SK-N-MC (cell line): ENCODE results near the gene DRAM1.

Source experiments
- DNase-seq: peaks from one replicate; pipeline ENCODE4 v3.0.0-alpha.2; 2011; ENCODE audit warnings: low read depth, low spot score
- H3K27ac ChIP-seq: fragments of 200-600 bp; sonication (generic); 2 replicates; pipeline ENCODE4 v1.5.1; 2016; ENCODE audit warnings: mixed run types
- H3K36me3 ChIP-seq: fragments of 200-600 bp; sonication (generic); 2 replicates; pipeline ENCODE4 v1.6.1; 2017; ENCODE audit warnings: antibody characterized with exemption, low read length, mixed read lengths; ENCODE audit not compliant: insufficient read depth
- H3K4me3 ChIP-seq: fragments of 200-600 bp; sonication (generic); 2 replicates; pipeline ENCODE4 v1.5.1; 2016
- H3K9ac ChIP-seq: fragments of 200-600 bp; sonication (generic); 2 replicates; pipeline ENCODE4 v1.8.0; 2017; ENCODE audit warnings: mixed run types, mixed read lengths; ENCODE audit not compliant: insufficient read length
- H3K9me3 ChIP-seq: fragments of 200-600 bp; sonication (generic); 2 replicates; pipeline ENCODE4 v1.6.1; 2017; ENCODE audit warnings: low read depth, mild to moderate bottlenecking, antibody characterized with exemption, low read length, moderate library complexity, mixed read lengths
- EZH2 ChIP-seq: fragments of 200-600 bp; sonication (generic); IDR thresholded peaks from one replicate; pipeline ENCODE4 v1.6.1; 2017; ENCODE audit warnings: antibody characterized with exemption
- FOXP2 ChIP-seq: optimal IDR thresholded peaks from 2 replicates; pipeline ENCODE3; 2011; ENCODE audit warnings: mild to moderate bottlenecking, moderate library complexity; ENCODE audit not compliant: insufficient read depth; ENCODE audit errors: extremely low read length, control extremely low read depth
- POLR2AphosphoS5 ChIP-seq: IDR thresholded peaks from 2 replicates; pipeline ENCODE4 v1.6.1; 2012; ENCODE audit warnings: mild to moderate bottlenecking, low read depth, low read length, borderline replicate concordance

Gene DRAM1

DNA sequence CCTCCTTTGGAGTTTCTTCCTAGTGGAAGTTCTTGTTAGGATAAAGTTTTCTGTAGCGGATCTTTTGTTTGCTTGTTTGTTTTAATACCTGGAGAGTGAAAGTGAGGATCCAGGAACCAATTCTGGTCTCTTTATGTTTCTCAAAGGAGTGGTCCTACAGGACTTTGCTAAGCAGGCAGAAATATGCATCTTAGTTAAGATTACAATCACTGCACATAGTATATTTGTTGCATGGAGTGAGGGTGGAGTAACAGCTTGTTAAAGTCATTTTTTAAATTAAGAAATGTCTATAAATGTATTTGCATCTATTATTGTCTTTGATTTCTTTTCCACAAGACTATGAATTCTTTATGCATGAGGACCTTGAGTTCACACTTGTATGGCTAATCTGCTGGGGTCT lies 76.7 kb downstream of the DRAM1 start:
- TF ChIP-seq POLR2AphosphoS5 = no peak
- Histone ChIP-seq H3K4me3 (no peak overlapping the region), H3K27ac (no peak overlapping the region), H3K9ac (no peak overlapping the region), H3K36me3 (no peaks in the 10 kb centered on the region), H3K9me3 (no peaks in the 10 kb centered on the region)
- no peak for DNase-seq

DNA sequence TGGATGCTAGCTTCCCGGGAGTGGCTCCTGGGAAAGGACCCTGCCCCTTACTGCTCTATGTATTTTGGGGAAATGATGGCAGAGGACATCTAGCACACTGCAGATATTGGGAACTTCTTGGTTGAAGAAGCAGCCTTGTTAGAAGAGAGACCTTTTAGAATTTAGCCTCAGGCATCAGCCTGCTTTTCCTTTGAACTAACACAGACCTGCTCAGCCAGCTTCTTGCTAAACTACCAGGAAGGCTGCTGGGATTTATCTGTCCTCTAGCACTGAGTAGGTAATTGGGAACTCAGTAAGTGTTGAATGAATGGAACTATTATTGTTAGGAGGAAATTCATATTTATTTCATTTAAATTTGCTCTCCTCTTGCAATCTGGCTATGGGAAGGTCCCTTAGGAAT lies 77.3 kb downstream of the DRAM1 start:
- no peak for DNase-seq
- TF ChIP-seq FOXP2 (no peak), EZH2 (no peak), POLR2AphosphoS5 (no peak)
- Histone ChIP-seq H3K36me3 (no peaks in the 10 kb centered on the region), H3K9ac (no peak overlapping the region), H3K9me3 (no peaks in the 10 kb centered on the region), H3K4me3 (no peak overlapping the region), H3K27ac (no peak overlapping the region)

DNA sequence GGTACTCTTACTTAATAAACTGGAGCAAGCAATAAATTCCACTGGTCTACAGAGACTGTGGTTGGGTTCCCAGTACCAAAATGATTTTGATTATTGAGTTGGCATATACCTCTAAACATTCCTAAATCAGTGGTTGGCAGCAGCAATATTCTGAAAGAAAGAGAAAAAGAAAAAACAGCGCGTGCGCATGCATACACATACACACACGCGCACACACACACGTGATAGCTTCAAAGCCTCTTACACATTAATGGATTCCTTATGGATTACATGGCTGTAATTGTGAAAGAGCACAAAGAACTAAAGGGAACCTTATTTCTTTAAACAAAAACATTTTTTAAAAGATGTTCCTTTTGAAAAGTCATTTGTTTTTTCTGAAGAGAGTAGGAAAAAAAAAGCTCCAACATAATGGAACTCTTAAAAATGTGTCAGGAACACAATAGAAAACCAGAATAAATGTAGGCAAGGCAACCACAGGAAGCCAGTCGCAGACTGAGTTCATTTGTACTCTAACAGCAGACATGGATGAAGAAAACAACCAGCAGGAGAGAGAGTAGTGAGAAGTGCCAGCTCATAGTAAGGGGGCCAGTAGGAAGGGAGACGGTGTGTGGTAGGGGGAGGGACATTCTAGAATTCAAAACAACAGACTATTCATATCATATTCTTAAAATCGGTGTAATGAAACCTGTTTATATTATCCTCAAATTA lies 80.0 kb downstream of the DRAM1 start:
- no peaks in the 10 kb centered on the region for H3K36me3 ChIP-seq
- no peak for TF ChIP-seq POLR2AphosphoS5
- no peak for TF ChIP-seq EZH2
- TF ChIP-seq FOXP2 = no peak
- H3K9ac ChIP-seq = no peak overlapping the region
- H3K27ac ChIP-seq = no peak overlapping the region
- no peak overlapping the region for H3K4me3 ChIP-seq
- H3K9me3 ChIP-seq = no peaks in the 10 kb centered on the region
- no peak for DNase-seq

DNA sequence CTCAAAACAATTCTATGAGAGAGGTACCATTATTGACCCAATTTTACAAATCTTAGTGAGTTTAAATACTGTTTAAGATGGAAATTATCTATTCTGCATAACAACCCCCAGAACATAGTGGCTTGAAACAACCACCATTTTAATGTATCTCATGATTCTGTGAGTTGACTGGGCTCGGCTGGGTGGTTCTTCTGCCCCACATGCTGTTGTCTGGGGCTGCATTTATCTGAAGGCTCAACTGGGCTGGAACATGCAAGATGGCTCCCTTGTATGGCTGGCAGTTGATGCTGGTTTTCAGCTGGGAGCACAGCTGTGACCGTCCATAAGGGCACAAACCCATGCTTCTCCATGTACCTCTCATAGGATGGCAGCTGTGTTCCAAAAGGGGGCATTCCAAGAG lies 82.2 kb downstream of the DRAM1 start:
- DNase-seq = no peak
- H3K9ac ChIP-seq = no peak overlapping the region
- H3K36me3 ChIP-seq = no peaks in the 10 kb centered on the region
- no peaks in the 10 kb centered on the region for H3K9me3 ChIP-seq
- no peak overlapping the region for H3K4me3 ChIP-seq
- no peak for TF ChIP-seq POLR2AphosphoS5
- no peak for TF ChIP-seq EZH2
- TF ChIP-seq FOXP2 = no peak
- H3K27ac ChIP-seq = no peak overlapping the region

DNA sequence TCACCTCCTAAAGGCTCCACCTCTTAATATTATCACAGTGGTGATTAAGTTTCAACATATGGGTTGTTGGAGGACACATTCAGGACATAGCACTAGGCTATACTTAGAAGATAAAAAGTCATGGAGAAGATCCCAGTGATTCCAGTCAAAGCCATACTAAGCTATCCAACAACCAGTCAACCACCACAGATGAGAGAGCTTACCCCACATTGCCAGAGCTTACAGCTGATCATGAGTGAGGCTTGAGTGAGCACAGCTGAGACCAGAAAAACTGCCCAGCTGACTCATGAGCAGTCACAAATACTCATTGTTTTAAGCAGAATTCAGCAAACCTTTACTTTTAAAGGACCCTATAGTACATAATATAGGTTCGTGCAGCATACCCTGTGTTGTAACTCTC lies 85.1 kb downstream of the DRAM1 start:
- Histone ChIP-seq H3K9me3 (no peaks in the 10 kb centered on the region), H3K27ac (no peak overlapping the region), H3K4me3 (no peak overlapping the region), H3K9ac (no peak overlapping the region), H3K36me3 (no peaks in the 10 kb centered on the region)
- TF ChIP-seq POLR2AphosphoS5 (no peak), EZH2 (no peak), FOXP2 (no peak)
- DNase-seq = no peak

DNA sequence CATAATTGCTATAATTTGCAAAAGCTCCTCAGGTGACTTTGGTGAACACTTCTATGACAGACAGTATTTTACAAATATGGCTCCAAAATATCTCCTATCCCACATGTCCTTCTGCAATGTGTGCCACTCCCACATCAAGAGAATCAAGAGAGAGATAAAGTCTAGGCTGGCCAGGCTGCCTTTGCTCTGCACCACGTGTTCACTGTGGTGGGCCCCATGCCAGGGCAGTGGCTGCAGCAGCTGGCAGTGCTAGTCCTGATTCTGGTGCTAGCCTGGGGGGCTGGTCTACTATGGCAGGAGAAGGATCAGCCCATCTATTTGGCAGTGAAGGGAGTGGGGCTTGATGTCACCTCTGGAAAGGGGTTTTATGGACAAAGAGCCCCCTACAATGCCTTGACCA lies 86.3 kb downstream of the DRAM1 start:
- no peaks in the 10 kb centered on the region for H3K36me3 ChIP-seq
- H3K27ac ChIP-seq = no peak overlapping the region
- no peak for DNase-seq
- H3K4me3 ChIP-seq = no peak overlapping the region
- H3K9ac ChIP-seq = no peak overlapping the region
- no peaks in the 10 kb centered on the region for H3K9me3 ChIP-seq
- TF ChIP-seq POLR2AphosphoS5 (no peak), FOXP2 (no peak), EZH2 (no peak)

DNA sequence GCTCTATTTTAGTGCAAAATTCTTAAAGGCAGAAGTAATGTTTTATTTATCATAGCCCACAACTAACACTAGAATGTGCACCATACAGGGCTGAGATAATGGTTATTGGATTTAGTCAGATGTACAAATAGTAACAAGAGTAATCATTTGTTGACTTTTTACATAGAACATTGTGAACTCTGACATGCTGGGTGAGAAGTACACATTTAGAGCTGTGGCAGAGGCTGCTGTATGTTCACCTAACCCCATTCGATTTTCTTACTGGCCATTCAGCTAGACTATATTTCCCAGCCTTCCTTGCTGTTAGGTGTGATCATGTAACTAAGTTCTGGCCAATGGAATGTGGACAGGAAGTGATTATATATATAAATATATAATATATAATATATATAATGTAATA lies 89.1 kb downstream of the DRAM1 start:
- DNase-seq = no peak
- Histone ChIP-seq H3K36me3 (no peaks in the 10 kb centered on the region), H3K9me3 (no peaks in the 10 kb centered on the region), H3K4me3 (no peak overlapping the region), H3K9ac (no peak overlapping the region), H3K27ac (no peak overlapping the region)
- TF ChIP-seq FOXP2 = no peak
- no peak for TF ChIP-seq POLR2AphosphoS5
- TF ChIP-seq EZH2 = no peak

DNA sequence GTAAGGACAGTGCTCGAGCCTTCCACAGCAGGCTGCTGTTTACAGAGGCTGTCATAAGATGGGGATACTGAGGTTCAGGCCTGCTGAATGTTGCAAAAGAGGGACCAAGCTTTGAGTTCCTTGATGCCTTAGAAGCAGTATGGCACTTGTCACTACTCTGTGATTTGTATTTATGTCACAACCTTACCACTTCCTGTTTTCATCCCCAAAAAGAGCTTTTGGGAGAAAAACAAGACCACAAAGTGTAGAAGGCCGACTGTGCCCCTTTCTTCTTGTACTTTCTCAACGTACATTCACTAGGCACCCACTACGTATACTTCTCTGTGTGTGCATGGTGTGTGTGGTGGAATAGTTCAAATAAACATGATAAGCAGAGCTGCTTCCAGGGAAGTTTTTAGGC lies 90.1 kb downstream of the DRAM1 start:
- no peak overlapping the region for H3K27ac ChIP-seq
- no peaks in the 10 kb centered on the region for H3K36me3 ChIP-seq
- no peaks in the 10 kb centered on the region for H3K9me3 ChIP-seq
- DNase-seq = no peak
- H3K9ac ChIP-seq = no peak overlapping the region
- TF ChIP-seq FOXP2 = no peak
- no peak for TF ChIP-seq EZH2
- TF ChIP-seq POLR2AphosphoS5 = no peak
- no peak overlapping the region for H3K4me3 ChIP-seq

DNA sequence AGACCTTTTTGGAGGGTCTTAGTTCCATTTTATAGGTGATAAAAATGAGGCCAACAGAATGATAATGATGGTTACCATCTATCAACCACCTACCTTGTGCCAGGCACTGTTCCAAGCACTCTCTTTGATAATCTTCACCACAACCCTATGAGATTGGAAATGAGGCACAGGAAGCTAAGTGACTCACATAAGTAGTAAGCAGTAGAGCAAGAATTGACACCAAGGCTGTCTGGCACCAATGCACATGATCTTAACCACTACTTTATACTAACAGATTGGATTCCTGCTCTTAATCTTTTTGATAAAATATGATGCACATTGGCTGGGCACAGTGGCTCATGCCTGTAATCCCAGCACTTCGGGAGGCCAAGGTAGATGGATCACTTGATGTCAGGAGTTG lies 91.4 kb downstream of the DRAM1 start:
- H3K36me3 ChIP-seq = no peaks in the 10 kb centered on the region
- H3K9me3 ChIP-seq = no peaks in the 10 kb centered on the region
- no peak for DNase-seq
- H3K9ac ChIP-seq = no peak overlapping the region
- no peak overlapping the region for H3K27ac ChIP-seq
- no peak for TF ChIP-seq FOXP2
- TF ChIP-seq EZH2 = no peak
- TF ChIP-seq POLR2AphosphoS5 = no peak
- H3K4me3 ChIP-seq = no peak overlapping the region
